GM21381 (cell line): Measurements from ENCODE around the gene ERC2.

Experiments
- ATAC-seq: cut with Tn5 transposase; IDR thresholded peaks from one replicate; pipeline ENCODE4 v1.9.1; 2021; ENCODE audit warnings: mild to moderate bottlenecking, moderate library complexity; ENCODE audit not compliant: unreplicated experiment

The ERC2 gene

GRCh38 chr3:56321383-56321782, 146.9 kb downstream of the ERC2 start:
- no peak for ATAC-seq

DNA sequence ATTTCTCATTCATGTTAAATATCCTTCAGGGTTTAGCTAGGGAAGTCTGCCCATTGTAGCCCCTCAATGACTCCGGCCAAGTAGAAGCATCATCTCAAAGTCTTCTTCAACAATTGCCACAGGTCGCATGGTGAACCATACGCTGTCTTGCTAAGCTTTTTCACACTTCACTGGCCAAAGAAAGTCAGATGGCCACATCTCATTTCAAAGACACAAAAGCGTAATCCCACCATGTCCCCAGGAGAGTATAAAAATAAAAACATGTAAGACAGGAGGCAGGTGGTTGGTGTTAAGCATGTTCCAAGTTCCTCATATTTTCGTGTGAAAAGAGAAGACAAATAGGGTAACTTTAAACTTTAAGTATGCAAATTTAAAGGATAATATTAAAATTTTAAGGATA, 147.4 kb downstream of the ERC2 start:
- ATAC-seq, result no peak

- ATAC-seq, result no peak
These were observed 149.4 kb downstream of the ERC2 start for GRCh38 chr3:56318891-56319290.

GRCh38 chr3:56316944-56317343, 151.3 kb downstream of the ERC2 start:
- no peak for ATAC-seq

- no peak for ATAC-seq
These were observed 153.4 kb downstream of the ERC2 start for GRCh38 chr3:56314842-56315241.

DNA sequence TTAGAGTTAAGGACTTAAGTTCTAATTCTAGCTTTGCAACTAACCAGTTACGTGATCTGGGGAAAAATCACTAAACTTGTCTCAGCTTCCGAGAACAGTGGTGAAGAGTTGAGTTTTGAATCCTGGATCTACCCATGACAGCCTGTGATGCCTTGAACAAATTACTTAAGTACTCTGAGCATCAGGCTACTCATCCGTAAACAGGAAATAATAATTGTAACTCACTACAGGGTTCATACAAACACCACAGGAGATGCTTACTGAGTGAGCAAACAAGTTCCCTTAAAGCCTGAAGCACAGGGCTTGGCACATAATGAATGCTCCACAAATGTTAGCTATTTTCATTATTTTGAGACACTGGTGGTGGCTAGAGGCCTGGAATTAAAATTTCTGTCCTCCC, 158.8 kb downstream of the ERC2 start:
- ATAC-seq, result no peak

DNA sequence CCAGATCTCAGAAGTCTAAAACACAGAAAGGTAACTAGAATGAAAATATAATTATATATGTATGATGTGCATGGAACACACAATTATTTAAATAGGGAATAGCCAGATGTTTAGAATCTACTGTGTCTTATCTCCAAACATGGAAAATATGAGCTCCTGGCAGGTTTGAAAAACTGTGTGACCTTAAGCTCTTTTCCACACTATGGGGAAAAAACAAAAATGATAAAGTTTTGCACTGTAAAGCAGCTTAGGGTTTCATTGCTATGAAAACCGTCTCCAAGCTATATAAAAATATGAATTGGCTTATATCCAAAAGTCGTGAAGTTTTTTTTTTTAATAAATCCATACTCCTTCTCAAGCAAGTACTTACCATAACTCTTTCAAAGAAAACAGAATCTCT, 159.8 kb downstream of the ERC2 start:
- ATAC-seq, result no peak

DNA sequence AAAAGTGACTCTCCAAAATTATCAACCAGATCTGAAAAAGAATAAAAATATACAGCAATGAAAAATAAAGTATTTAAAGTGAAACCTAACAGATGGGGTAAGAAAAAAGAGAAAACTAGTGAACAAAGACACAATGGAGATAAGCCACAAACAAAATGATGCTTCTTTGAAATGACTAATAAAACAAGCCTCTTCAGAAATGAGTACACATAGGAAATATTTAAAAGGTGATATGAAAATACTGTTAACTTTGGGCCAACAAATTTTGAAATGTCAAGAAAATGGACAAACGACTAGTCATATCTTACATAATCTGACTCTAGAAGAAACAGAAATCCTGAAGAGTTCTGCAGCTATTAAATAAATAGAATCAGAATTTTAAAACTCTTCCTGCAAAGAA, 164.2 kb downstream of the ERC2 start:
- no peak for ATAC-seq

GRCh38 chr3:56303487-56303886, 164.8 kb downstream of the ERC2 start:
- ATAC-seq, result peak; percentile 61

DNA sequence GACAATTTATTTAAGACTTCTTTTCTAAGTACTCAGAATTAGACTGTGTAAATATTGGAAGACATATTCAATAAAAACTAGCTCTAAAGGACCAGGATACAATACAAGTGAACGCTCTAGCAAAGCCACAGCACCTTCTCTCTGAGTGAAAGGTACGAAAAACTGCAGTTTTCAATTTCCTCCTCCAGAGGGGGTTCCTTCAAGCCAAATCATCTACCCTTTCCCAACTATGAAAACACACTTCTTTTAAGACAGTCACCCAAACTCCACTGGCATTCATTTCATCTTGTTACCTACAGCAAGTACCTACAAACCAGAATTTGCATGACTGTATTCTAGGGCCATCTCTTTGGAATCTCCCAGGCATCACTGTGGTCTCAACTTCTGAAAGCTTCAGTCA, 165.8 kb downstream of the ERC2 start:
- no peak for ATAC-seq

GRCh38 chr3:56297281-56297840, 170.9 kb downstream of the ERC2 start:
- ATAC-seq, result no peak

GRCh38 chr3:56296361-56296760, 171.9 kb downstream of the ERC2 start:
- ATAC-seq, result no peak

DNA sequence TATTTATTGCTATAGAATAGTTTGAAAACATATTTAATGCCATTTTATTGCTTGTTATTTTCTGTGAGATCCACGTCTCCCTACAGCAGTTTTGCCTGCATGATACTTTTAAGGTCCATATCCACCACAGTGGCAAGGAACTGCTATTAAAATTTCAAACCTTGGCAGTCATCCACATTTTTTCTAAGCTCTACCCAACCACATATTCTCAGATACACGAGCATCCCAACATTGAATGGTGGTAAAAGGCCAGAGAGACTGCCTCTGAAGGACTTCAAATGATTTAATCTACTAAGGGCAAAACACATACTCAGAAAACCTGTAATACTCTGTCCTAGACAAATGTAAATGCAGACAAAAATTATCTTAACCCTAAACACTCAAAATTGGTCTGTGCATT, 173.1 kb downstream of the ERC2 start:
- no peak for ATAC-seq

- ATAC-seq, result no peak
These were observed 174.0 kb downstream of the ERC2 start for GRCh38 chr3:56294286-56294685.

DNA sequence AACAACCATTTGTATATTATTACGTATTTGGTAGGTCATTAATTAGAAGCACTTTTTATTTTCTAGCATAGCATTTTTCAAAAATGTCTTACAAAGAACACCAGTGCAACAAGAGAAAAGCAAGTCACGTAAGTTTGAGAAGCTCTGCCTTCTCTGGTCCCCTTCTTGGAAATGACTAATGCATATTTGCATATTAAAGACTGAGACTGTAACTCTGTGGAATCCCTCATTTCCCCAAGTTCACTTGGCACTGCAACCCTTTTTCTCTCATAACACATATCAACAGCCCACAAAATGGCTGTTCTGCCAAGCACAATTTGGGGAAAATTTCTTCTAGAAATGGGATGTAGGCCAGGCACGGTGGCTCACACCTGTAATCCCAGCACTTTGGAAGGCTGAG, 176.3 kb downstream of the ERC2 start:
- peak; percentile 55 for ATAC-seq

- ATAC-seq, result peak; percentile 47
These were observed 177.0 kb downstream of the ERC2 start for GRCh38 chr3:56291244-56291680.

DNA sequence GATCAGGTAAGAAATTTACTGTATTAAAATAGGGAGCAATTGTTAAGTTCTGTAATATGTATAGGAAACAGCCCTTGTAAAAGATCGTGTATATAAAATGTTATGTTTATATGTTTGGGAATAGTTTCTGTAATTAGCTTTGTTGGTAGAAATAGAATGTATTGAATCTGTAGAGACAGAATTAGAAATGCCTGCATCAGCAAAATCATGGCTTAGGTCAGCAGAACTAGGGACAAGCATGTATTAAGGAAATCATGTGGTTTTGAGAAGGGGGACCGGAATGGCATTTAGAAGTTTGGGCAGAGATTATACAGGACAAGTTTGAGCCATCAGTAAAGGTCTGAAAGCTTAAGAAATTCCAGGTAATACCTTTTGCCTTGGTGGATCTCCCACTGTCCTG, 177.9 kb downstream of the ERC2 start:
- no peak for ATAC-seq

GRCh38 chr3:56288258-56288657, 180.0 kb downstream of the ERC2 start:
- ATAC-seq, result no peak

DNA sequence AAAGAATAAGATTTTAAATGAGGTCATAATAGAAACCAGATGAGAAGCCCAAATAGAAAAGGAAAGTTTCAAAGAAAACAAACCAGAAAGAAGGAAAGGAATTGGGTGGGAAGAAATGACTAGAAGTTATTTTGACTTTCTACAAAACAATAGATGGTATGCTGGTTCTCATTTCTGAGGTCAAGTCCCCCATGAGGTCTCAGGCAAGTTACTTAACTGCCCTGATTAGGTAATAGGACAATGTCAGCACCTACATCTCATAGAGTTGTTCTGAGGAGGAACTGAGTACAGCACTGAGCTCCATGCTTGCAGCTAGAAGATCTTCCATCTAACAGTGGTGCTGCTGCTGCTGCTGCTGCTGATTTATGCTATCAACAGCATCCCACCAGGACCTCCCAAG, 185.9 kb downstream of the ERC2 start:
- no peak for ATAC-seq

DNA sequence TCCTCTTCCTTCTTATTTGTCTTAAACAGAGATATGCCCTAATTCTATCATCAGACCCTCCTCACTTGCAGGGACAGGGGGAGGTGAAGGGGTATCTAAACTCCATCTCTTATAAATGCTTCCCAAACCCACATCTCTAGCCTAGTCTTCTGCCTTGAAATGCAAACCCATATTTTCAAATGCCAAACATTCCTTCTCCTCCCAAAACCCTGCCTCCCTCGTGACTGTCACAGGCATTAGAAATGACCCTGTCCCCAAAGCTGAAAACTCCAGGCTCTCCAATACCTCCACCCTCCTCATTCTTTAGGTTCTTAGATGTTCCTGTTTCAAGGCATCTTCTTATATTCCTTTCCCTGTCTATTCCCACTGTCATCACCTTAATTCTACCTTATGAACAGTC, 191.0 kb downstream of the ERC2 start:
- no peak for ATAC-seq

DNA sequence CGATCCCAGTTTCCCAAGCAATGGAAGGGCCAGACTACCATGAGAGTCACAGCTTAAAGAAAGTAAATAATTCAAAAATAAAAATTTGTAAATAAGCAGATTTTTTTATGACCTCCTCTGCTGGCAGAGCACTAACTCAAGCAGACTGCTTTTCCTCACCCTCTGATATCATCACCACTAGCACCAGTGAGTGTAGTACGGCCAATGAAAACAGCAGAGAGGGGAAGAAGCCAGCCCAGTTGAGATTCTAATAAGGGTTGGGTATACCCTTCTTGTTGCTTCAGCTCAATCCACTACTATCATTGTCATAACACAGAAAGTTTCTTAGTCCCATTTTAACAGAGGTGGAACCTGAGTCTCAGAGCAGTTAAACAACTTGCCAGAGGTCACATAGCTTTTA, 193.1 kb downstream of the ERC2 start:
- no peak for ATAC-seq

DNA sequence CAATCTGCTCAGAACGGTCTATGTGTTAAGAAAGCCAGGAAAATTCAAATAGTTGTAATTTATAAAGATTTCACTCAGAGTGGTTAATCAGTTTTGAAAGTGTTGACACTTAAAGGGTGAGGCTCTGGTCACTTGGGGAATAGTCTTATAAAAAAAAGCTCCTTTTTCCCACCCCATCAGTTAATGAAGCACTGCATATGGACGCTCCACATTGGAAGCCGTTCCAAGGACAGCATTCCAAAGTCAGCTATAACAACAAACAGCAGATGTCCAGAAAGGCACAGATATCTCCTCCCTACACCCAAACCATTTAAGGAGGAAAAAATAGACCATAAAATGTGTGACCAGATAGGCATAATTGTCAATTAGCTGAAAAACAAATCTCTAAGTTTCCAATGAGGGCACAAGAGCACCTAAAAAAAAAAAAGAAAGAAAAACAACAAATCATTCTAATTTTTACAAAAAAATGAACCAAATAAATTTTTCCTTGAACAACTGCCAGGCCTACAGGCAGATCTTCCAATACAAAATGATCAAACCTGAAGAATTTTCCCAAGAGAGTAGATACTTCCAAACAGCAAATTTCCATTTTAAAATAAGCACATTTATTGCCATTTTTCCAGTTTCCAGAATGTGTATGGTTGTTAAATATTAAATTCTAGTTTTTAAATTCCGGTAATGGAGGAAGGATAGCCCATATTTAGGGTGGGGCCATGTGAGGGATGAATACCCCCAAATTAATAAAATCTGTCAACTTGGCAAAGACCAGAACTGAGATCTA, 198.3 kb downstream of the ERC2 start:
- ATAC-seq, result no peak
